Smooth muscle cell (in vitro differentiated cells): ENCODE data around the gene CTTNBP2. TPM values are rescaled to one million over a fixed set of nuclear protein-coding genes. Genes with fewer than 3 reads are reported as not detected.

ENCODE experiments used
- DNase-seq: peaks from one replicate; lab custom pipeline; 2025; ENCODE audit not compliant: unreplicated experiment; lab: John Stamatoyannopoulos, UW
- H2AFZ ChIP-seq: fragments of 200-600 bp; sonication (generic); 2 replicates; pipeline ENCODE4 v1.6.0; 2016; ENCODE audit warnings: antibody characterized with exemption, low read depth, mild to moderate bottlenecking
- H3F3A ChIP-seq: fragments of 200-600 bp; sonication (generic); 2 replicates; pipeline ENCODE4 v1.6.0; 2017; ENCODE audit warnings: antibody characterized with exemption, low read depth
- H3K27ac ChIP-seq: fragments of 200-600 bp; sonication (generic); 2 replicates; pipeline ENCODE4 v1.5.1; 2016; ENCODE audit warnings: low read depth, mild to moderate bottlenecking
- H3K27me3 ChIP-seq: fragments of 200-600 bp; sonication (generic); 2 replicates; pipeline ENCODE4 v1.6.1; 2016; ENCODE audit warnings: low read depth, mild to moderate bottlenecking
- H3K36me3 ChIP-seq: fragments of 200-600 bp; sonication (generic); 2 replicates; pipeline ENCODE4 v1.5.1; 2016; ENCODE audit warnings: low read depth
- H3K4me1 ChIP-seq: fragments of 200-600 bp; sonication (generic); 2 replicates; pipeline ENCODE4 v1.5.1; 2016; ENCODE audit warnings: low read depth
- H3K4me2 ChIP-seq: fragments of 200-600 bp; sonication (generic); 2 replicates; pipeline ENCODE4 v1.6.0; 2016; ENCODE audit warnings: mild to moderate bottlenecking
- H3K4me3 ChIP-seq: fragments of 200-600 bp; sonication (generic); 2 replicates; pipeline ENCODE4 v1.5.1; 2016; ENCODE audit warnings: mild to moderate bottlenecking
- H3K79me2 ChIP-seq: fragments of 200-600 bp; sonication (generic); 2 replicates; pipeline ENCODE4 v1.6.0; 2016; ENCODE audit warnings: low read depth, mild to moderate bottlenecking
- H3K9ac ChIP-seq: fragments of 200-600 bp; sonication (generic); 2 replicates; pipeline ENCODE4 v1.6.0; 2016; ENCODE audit warnings: low read depth
- H3K9me3 ChIP-seq: fragments of 200-600 bp; sonication (generic); replicated peaks from 2 replicates; pipeline ENCODE4 v1.5.1; 2016; ENCODE audit warnings: low read depth
- H4K20me1 ChIP-seq: fragments of 200-600 bp; sonication (generic); 2 replicates; pipeline ENCODE4 v1.6.0; 2016; ENCODE audit warnings: low read depth
- WGBS: methylation state at CpG from one replicate; pipeline ENCODE4 v1.1.7; 2016; ENCODE audit warnings: low lambda C conversion rate; 5-methylcytosine and 5-hydroxymethylcytosine counted together
- polyA plus RNA-seq: library from polyadenylated mRNA; unstranded; fragments of >200 nt; fragmentation: Nextera tagmentation; extraction: Ambion mirVana; gene quantifications from 2 replicates; pipeline ENCODE4 v1.2.1, GENCODE V29; 2016
- total RNA-seq: library from RNA; depleted of rRNA; stranded (reverse); fragments of >200 nt; gene quantifications from 2 replicates; pipeline ENCODE4 v1.2.3, GENCODE V29; 2014
- TF ChIP-seq, protein P1 (sequence below): fragments of 200-600 bp; sonication (generic); IDR thresholded peaks from 2 replicates; pipeline ENCODE4 v1.5.1; 2017; ENCODE audit warnings: borderline replicate concordance, mild to moderate bottlenecking, antibody characterized with exemption; ENCODE audit not compliant: insufficient read depth, poor library complexity, severe bottlenecking

The CTTNBP2 gene
- total and polyA plus RNA-seq, 2 experiments from 2014 or later = 4.8 to 42.3 TPM

DNA sequence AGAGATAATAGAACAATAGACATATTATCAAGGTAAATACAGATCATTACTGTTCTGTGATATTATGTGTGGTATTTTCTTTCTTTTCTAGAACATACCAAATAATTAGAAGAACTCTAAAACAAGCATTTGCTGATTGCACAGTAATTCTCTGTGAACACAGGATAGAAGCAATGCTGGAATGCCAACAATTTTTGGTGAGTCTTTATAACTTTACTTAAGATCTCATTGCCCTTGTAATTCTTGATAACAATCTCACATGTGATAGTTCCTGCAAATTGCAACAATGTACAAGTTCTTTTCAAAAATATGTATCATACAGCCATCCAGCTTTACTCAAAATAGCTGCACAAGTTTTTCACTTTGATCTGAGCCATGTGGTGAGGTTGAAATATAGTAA, 207.9 kb downstream of the CTTNBP2 start:
- Histone ChIP-seq H2AFZ (no peak overlapping the region), H3K27me3 (no peaks in the 10 kb centered on the region), H4K20me1 (no peaks in the 10 kb centered on the region), H3K27ac (peak overlapping the region; percentile 77), H3K9ac (no peak overlapping the region), H3K4me3 (no peak overlapping the region), H3K4me1 (no peaks in the 10 kb centered on the region), H3K4me2 (peak overlapping the region; percentile 6), H3K36me3 (no peaks in the 10 kb centered on the region), H3K79me2 (no peaks in the 10 kb centered on the region), H3F3A (no peaks in the 10 kb centered on the region), H3K9me3 (no peaks in the 10 kb centered on the region)
- TF ChIP-seq, protein P1, sequence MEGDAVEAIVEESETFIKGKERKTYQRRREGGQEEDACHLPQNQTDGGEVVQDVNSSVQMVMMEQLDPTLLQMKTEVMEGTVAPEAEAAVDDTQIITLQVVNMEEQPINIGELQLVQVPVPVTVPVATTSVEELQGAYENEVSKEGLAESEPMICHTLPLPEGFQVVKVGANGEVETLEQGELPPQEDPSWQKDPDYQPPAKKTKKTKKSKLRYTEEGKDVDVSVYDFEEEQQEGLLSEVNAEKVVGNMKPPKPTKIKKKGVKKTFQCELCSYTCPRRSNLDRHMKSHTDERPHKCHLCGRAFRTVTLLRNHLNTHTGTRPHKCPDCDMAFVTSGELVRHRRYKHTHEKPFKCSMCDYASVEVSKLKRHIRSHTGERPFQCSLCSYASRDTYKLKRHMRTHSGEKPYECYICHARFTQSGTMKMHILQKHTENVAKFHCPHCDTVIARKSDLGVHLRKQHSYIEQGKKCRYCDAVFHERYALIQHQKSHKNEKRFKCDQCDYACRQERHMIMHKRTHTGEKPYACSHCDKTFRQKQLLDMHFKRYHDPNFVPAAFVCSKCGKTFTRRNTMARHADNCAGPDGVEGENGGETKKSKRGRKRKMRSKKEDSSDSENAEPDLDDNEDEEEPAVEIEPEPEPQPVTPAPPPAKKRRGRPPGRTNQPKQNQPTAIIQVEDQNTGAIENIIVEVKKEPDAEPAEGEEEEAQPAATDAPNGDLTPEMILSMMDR = no peak
- DNase-seq = no peak

DNA sequence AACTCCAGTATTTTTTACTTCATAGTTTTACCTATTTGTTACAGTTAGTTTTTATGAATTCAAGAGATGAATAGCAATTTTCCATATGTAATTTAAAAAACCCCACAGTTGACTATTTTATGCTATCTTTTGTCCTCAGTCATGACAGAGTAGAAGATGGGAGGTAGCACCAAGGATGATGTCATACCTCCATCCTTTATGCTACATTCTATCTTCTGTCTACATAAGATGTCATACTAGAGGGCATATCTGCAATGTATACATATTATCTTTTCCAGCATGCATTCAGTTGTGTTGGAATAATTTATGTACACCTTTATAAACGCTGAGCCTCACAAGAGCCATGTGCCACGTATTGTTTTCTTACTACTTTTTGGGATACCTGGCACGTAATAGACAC, 209.2 kb downstream of the CTTNBP2 start:
- Histone ChIP-seq H3K4me1 (no peaks in the 10 kb centered on the region), H3K36me3 (no peaks in the 10 kb centered on the region), H3K27ac (no peak overlapping the region), H3K27me3 (no peaks in the 10 kb centered on the region), H3F3A (no peaks in the 10 kb centered on the region), H3K79me2 (no peaks in the 10 kb centered on the region), H2AFZ (no peak overlapping the region), H4K20me1 (no peaks in the 10 kb centered on the region), H3K4me2 (no peak overlapping the region), H3K9me3 (no peaks in the 10 kb centered on the region), H3K4me3 (no peak overlapping the region), H3K9ac (no peak overlapping the region)
- TF ChIP-seq, protein P1 = no peak
- WGBS = 93% methylated on average over 3 of the region's 3 CpGs
- DNase-seq = no peak

DNA sequence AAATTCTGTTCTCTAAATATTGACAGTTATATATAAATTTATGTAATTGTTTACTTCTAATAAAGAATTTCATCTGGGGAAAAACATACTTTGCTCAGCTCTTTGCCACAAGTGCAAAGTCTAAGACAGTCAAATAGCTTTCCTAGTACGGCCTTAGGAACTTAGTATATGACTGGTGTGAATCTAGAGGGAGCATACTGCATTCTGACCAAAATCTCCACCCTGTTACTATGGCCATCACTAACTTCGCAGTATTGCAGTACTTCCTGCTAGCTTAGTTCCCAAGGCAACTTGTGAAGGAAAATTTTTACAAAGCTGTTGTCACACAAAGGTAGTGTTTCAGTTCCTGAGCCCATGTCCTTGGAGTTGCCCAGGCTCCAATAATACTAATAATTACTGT, 211.9 kb downstream of the CTTNBP2 start:
- no peaks in the 10 kb centered on the region for H3K79me2 ChIP-seq
- DNase-seq = no peak
- no peaks in the 10 kb centered on the region for H3F3A ChIP-seq
- no peak overlapping the region for H3K4me3 ChIP-seq
- no peak overlapping the region for H3K4me2 ChIP-seq
- no peaks in the 10 kb centered on the region for H3K36me3 ChIP-seq
- no peak overlapping the region for H3K27ac ChIP-seq
- no peaks in the 10 kb centered on the region for H3K9me3 ChIP-seq
- no peaks in the 10 kb centered on the region for H4K20me1 ChIP-seq
- no peaks in the 10 kb centered on the region for H3K4me1 ChIP-seq
- no peaks in the 10 kb centered on the region for H3K27me3 ChIP-seq
- no peak overlapping the region for H2AFZ ChIP-seq
- WGBS = 89% methylated on average over 2 of the region's 2 CpGs
- no peak overlapping the region for H3K9ac ChIP-seq
- TF ChIP-seq, protein P1 = no peak
